HEK293T (cell line): Measurements from ENCODE around the gene MUC5B.

ENCODE experiments used
- CTCF ChIA-PET: fragments of 350-600 bp; formaldehyde crosslinking; extraction: SDS; loops from one replicate; lab custom pipeline; 2021; ENCODE audit warnings: antibody characterized with exemption, inconsistent platforms; lab: Yijun Ruan, JAX
- POLR2A ChIA-PET: fragments of 350-600 bp; formaldehyde crosslinking; extraction: SDS; loops from one replicate; lab custom pipeline; 2020; ENCODE audit warnings: antibody characterized with exemption, inconsistent platforms; lab: Yijun Ruan, JAX
- DNase-seq: peaks from one replicate; pipeline ENCODE4 v3.0.0; 2012; ENCODE audit warnings: mixed read lengths; ENCODE audit errors: extremely low spot score
- ARNT ChIP-seq: fragments of 450-650 bp; IDR thresholded peaks from 2 replicates; pipeline ENCODE4 v1.6.1; 2017; ENCODE audit warnings: mild to moderate bottlenecking
- BHLHE40 ChIP-seq: fragments of 450-650 bp; IDR thresholded peaks from 2 replicates; pipeline ENCODE4 v1.6.1; 2016; ENCODE audit warnings: mild to moderate bottlenecking, moderate library complexity, borderline replicate concordance
- CTBP1 ChIP-seq: fragments of 450-650 bp; IDR thresholded peaks from 2 replicates; pipeline ENCODE4 v1.6.1; 2016; ENCODE audit warnings: borderline replicate concordance
- ELF4 ChIP-seq: fragments of 450-650 bp; IDR thresholded peaks from 2 replicates; pipeline ENCODE4 v1.6.1; 2017; ENCODE audit warnings: antibody characterized with exemption
- FOXA1 ChIP-seq: fragments of 450-650 bp; IDR thresholded peaks from 2 replicates; pipeline ENCODE4 v1.6.1; 2016; ENCODE audit warnings: mild to moderate bottlenecking
- FOXK2 ChIP-seq: fragments of 450-650 bp; IDR thresholded peaks from 2 replicates; pipeline ENCODE4 v1.6.1; 2016; ENCODE audit warnings: mild to moderate bottlenecking
- FOXM1 ChIP-seq: fragments of 450-650 bp; IDR thresholded peaks from 2 replicates; pipeline ENCODE4 v1.6.1; 2017; ENCODE audit warnings: mild to moderate bottlenecking, borderline replicate concordance
- HDGF ChIP-seq: fragments of 450-650 bp; IDR thresholded peaks from 2 replicates; pipeline ENCODE4 v1.6.1; 2017; ENCODE audit warnings: antibody characterized with exemption, borderline replicate concordance
- L3MBTL2 ChIP-seq: fragments of 450-650 bp; conservative IDR thresholded peaks from 2 replicates; pipeline ENCODE4 v1.6.1; 2016; ENCODE audit warnings: mild to moderate bottlenecking
- LEF1 ChIP-seq: fragments of 450-650 bp; IDR thresholded peaks from 2 replicates; pipeline ENCODE4 v1.6.1; 2017; ENCODE audit warnings: mild to moderate bottlenecking, borderline replicate concordance
- NFRKB ChIP-seq: fragments of 450-650 bp; IDR thresholded peaks from 2 replicates; pipeline ENCODE4 v1.6.1; 2016; ENCODE audit warnings: mild to moderate bottlenecking, moderate library complexity
- PKNOX1 ChIP-seq: fragments of 450-650 bp; IDR thresholded peaks from 2 replicates; pipeline ENCODE4 v1.6.1; 2016
- SP1 ChIP-seq: fragments of 450-650 bp; IDR thresholded peaks from 2 replicates; pipeline ENCODE4 v1.6.1; 2017
- SUZ12 ChIP-seq: fragments of 450-650 bp; IDR thresholded peaks from 2 replicates; pipeline ENCODE4 v1.6.1; 2016; ENCODE audit warnings: mild to moderate bottlenecking
- TARDBP ChIP-seq: fragments of 450-650 bp; IDR thresholded peaks from 2 replicates; pipeline ENCODE4 v1.6.1; 2016
- ZNF384 ChIP-seq: fragments of 450-650 bp; IDR thresholded peaks from 2 replicates; pipeline ENCODE4 v1.6.1; 2016

MUC5B gene

DNA sequence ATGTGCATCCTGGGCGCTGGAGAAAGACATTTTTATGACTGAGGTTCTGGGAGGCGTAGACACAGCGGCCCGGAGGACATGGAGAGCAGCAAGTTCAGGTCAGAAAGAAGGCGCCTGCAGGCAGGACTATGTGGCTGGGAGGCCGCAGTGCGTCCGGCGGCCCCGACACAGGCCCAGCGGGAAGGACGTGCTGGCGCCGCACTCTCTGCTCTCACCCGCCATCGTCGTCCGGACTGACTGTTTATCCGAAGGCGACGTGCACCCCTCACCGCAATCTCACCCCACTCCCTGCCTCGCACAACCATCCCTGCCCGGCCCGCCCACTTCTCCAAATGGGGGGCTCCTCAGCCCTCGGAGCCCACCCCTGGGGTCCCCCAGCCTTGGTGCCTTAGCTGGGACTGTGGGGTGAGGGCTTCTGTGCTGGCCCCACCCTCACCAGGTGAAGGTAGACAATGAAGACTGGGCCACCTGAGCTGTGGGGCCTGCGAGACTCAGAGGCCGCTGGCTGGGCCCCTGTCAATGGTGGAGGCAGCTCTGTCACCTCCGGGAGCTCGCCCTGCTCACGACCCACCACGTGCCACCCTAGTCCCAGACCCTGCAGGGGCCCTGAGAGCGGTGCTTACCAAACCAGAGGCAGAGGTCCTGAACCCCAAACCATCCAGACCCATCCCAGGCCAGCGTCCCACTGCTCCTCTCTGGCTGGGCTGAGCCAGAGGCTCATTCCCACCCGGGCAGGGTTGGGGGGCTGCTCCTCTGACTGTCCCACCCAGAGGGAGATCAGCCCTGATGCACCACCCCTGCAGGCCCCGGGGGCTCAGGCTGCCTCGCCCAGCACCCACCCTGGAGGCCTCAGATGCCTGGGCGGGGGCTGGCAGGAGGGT, 16.2 kb upstream of the MUC5B start:
- ChIA-PET POLR2A (no interaction called here), CTCF (no interaction called here)
- DNase-seq, result no peak
- TF ChIP-seq CTBP1 (no peak), ARNT (no peak), ELF4 (no peak), FOXM1 (no peak), NFRKB (no peak), LEF1 (no peak), ZNF384 (no peak), SP1 (no peak), SUZ12 (no peak), FOXA1 (no peak)

DNA sequence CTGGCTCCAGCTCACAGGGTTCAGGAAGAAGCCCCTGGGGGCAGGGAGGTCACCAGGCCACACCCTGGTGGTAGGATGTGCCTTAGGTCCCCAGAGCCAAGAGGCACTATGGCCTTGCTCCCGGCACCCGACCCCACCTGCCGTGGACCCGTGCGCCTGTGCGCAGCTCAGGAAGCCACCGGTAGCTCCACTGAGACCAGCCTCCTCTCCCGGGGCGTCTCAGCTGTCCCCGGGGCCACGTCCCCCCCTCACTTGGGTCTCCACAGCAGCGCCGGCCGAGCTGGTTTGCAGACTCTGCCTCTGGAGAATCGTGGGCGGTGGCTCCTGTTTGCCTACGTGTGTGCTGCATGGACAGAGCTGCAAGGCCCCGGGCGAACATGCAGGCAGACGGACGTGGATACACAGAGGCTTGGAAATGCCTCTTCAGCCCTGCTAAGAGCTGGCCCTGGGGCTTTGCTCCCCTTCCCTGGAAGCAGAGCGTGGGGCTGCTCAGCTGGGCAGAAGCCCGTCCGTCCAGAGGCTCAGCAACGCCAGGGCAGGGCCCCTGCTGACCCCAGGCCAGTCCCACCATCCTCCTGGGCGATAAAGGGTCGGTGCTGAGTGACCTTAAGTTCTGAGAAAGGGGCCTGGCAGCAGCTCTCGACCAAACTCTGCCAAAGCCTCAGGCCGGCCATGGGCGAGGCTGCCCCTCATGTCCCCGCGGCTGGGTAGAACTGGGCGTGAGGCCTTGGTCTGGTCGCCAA, 15.3 kb upstream of the MUC5B start:
- ChIA-PET POLR2A (no interaction called here), CTCF (no interaction called here)
- TF ChIP-seq SP1 (no peak), PKNOX1 (no peak), ELF4 (no peak), SUZ12 (no peak), FOXK2 (no peak), TARDBP (no peak), BHLHE40 (no peak), HDGF (no peak), CTBP1 (no peak), FOXM1 (no peak), ZNF384 (no peak), LEF1 (no peak), NFRKB (no peak), FOXA1 (no peak), L3MBTL2 (no peak)
- DNase-seq, result no peak

DNA sequence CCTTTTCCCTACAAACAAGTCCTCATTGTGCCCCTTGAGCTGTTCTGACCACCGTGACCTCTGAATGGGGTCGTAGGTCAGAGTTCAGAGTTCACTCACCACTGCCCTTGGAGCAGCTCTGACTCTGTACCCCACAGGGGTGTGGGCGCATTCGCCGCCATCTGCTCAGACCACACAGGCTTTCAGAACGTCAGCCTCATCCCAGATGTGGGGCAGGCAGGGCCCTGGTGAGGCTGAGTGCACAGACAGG, 14.8 kb upstream of the MUC5B start:
- POLR2A ChIA-PET, result no interaction called here
- TF ChIP-seq TARDBP (no peak), LEF1 (no peak), BHLHE40 (no peak), ELF4 (no peak)
- CTCF ChIA-PET, result no interaction called here
- DNase-seq, result no peak

- TF ChIP-seq CTBP1, result no peak
- no peak for TF ChIP-seq PKNOX1
- TF ChIP-seq LEF1, result no peak
- TF ChIP-seq FOXK2, result no peak
- no peak for TF ChIP-seq TARDBP
- no peak for TF ChIP-seq SUZ12
- no peak for TF ChIP-seq ZNF384
- no peak for TF ChIP-seq ELF4
- TF ChIP-seq NFRKB, result no peak
- TF ChIP-seq BHLHE40, result no peak
- TF ChIP-seq FOXM1, result no peak
- no peak for TF ChIP-seq L3MBTL2
- DNase-seq, result no peak
- ChIA-PET POLR2A (no interaction called here), CTCF (no interaction called here)
Observed at GRCh38 chr11:1208394-1209261, 14.2 kb upstream of the MUC5B start.

DNA sequence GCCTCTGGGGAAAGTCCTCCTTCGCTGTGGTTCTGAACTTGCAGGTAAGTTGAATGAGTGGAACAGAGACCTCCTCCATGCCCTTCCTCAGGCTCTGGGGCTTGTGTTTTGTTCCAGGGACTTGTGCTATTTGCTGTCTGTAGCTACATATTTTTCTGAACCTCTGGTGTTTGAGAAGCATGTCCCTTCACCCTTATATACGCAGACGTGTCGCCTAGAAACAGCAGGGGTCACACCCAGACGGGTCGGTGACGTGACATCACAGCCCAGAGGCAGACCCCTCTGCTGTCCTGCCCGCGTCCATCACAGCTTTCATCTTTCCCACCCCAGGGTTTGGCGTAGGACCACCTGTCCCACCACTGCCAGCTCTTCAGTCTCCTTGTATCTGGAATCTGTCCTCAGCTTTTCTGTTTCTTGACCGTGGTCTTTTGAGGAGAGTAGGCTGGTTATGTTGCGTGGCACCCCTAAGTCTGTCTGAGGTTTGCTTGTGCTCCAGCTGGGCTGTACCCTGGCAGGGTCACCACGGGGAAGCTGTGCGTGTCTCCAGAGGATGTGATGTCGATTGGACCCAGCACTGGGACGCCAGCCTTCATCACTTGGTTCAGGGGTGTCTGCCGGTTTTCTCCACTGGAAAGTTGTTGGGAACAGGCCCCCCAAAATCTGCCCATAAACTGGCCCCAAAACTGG, 13.4 kb upstream of the MUC5B start:
- ChIA-PET CTCF (no interaction called here), POLR2A (no interaction called here)
- TF ChIP-seq ELF4, result no peak
- TF ChIP-seq CTBP1, result no peak
- no peak for TF ChIP-seq FOXK2
- no peak for TF ChIP-seq FOXM1
- TF ChIP-seq TARDBP, result no peak
- TF ChIP-seq BHLHE40, result no peak
- no peak for TF ChIP-seq PKNOX1
- TF ChIP-seq FOXA1, result no peak
- TF ChIP-seq ARNT, result no peak
- TF ChIP-seq NFRKB, result no peak
- no peak for TF ChIP-seq HDGF
- no peak for TF ChIP-seq LEF1
- no peak for TF ChIP-seq ZNF384
- no peak for TF ChIP-seq SUZ12
- TF ChIP-seq SP1, result no peak
- TF ChIP-seq L3MBTL2, result no peak
- DNase-seq, result no peak
